ENCODE results near the gene ACYP1.

ACYP1 gene

GRCh38 chr14:75063491-75064204 is at the start of gene ACYP1:
TSS of gene ACYP1 (minus strand) at chr14:75064024. CDS start at chr14:75063553, 471 bp downstream.
- no peak for TF ChIP-seq ZNF274 (IDR thresholded peaks at IDR 0.05; ENCODE audit: low read depth, low read length)
- peak within 1 kb of the TSS; percentile 90 for H3K4me3 ChIP-seq (ENCODE audit: low read length)

GRCh38 chr14:75109877-75110276 is 46.1 kb upstream of the ACYP1 start:
- no peak for TF ChIP-seq ZNF274 (IDR thresholded peaks at IDR 0.05; ENCODE audit: low read depth, low read length)
- H3K4me3 ChIP-seq (ENCODE audit: low read length): no peak overlapping the region

GRCh38 chr14:75107186-75107585 is 43.4 kb upstream of the ACYP1 start:
- no peak for TF ChIP-seq ZNF274 (IDR thresholded peaks at IDR 0.05; ENCODE audit: low read depth, low read length)

GRCh38 chr14:75101491-75101890 is 37.7 kb upstream of the ACYP1 start:
- H3K4me3 ChIP-seq (ENCODE audit: low read length): no peak overlapping the region
- TF ChIP-seq ZNF274 (IDR thresholded peaks at IDR 0.05; ENCODE audit: low read depth, low read length): no peak

More at GRCh38 chr14:75107186-75107585, 43.4 kb upstream of the ACYP1 start:
- no peak overlapping the region for H3K4me3 ChIP-seq (ENCODE audit: low read length)

- TF ChIP-seq ZNF274 (IDR thresholded peaks at IDR 0.05; ENCODE audit: low read depth, low read length): no peak
- H3K4me3 ChIP-seq (ENCODE audit: low read length): no peak overlapping the region
These were observed 34.9 kb upstream of the ACYP1 start for GRCh38 chr14:75098682-75099081.

GRCh38 chr14:75098212-75098611 is 34.4 kb upstream of the ACYP1 start:
- no peak overlapping the region for H3K4me3 ChIP-seq (ENCODE audit: low read length)
- TF ChIP-seq ZNF274 (IDR thresholded peaks at IDR 0.05; ENCODE audit: low read depth, low read length): no peak

GRCh38 chr14:75096959-75097358 is 33.1 kb upstream of the ACYP1 start:
- no peak overlapping the region for H3K4me3 ChIP-seq (ENCODE audit: low read length)
- no peak for TF ChIP-seq ZNF274 (IDR thresholded peaks at IDR 0.05; ENCODE audit: low read depth, low read length)

- no peak overlapping the region for H3K4me3 ChIP-seq (ENCODE audit: low read length)
- TF ChIP-seq ZNF274 (IDR thresholded peaks at IDR 0.05; ENCODE audit: low read depth, low read length): no peak
These were observed 31.9 kb upstream of the ACYP1 start for GRCh38 chr14:75095690-75096089.

GRCh38 chr14:75094896-75095295 is 31.1 kb upstream of the ACYP1 start:
- H3K4me3 ChIP-seq (ENCODE audit: low read length): no peak overlapping the region
- TF ChIP-seq ZNF274 (IDR thresholded peaks at IDR 0.05; ENCODE audit: low read depth, low read length): no peak

GRCh38 chr14:75092698-75093097 is 28.9 kb upstream of the ACYP1 start:
- no peak overlapping the region for H3K4me3 ChIP-seq (ENCODE audit: low read length)
- no peak for TF ChIP-seq ZNF274 (IDR thresholded peaks at IDR 0.05; ENCODE audit: low read depth, low read length)

GRCh38 chr14:75091251-75091650 is 27.4 kb upstream of the ACYP1 start:
- no peak overlapping the region for H3K4me3 ChIP-seq (ENCODE audit: low read length)
- no peak for TF ChIP-seq ZNF274 (IDR thresholded peaks at IDR 0.05; ENCODE audit: low read depth, low read length)

- no peak overlapping the region for H3K4me3 ChIP-seq (ENCODE audit: low read length)
- no peak for TF ChIP-seq ZNF274 (IDR thresholded peaks at IDR 0.05; ENCODE audit: low read depth, low read length)
These were observed 26.5 kb upstream of the ACYP1 start for GRCh38 chr14:75090353-75090752.

- H3K4me3 ChIP-seq (ENCODE audit: low read length): no peak overlapping the region
- TF ChIP-seq ZNF274 (IDR thresholded peaks at IDR 0.05; ENCODE audit: low read depth, low read length): no peak
These were observed 24.9 kb upstream of the ACYP1 start for GRCh38 chr14:75088566-75089373.

GRCh38 chr14:75088153-75088552 is 24.3 kb upstream of the ACYP1 start:
- no peak overlapping the region for H3K4me3 ChIP-seq (ENCODE audit: low read length)
- TF ChIP-seq ZNF274 (IDR thresholded peaks at IDR 0.05; ENCODE audit: low read depth, low read length): no peak

GRCh38 chr14:75084513-75084912 is 20.7 kb upstream of the ACYP1 start:
- TF ChIP-seq ZNF274 (IDR thresholded peaks at IDR 0.05; ENCODE audit: low read depth, low read length): no peak
- H3K4me3 ChIP-seq (ENCODE audit: low read length): no peak overlapping the region

All from GM08714 (cell line).